ENCODE measurements around the gene ZBTB44.
"Not testable (repeated sequence)": the region's sequence is repeated elsewhere in the genome, so short reads cannot be mapped to it uniquely, and the experiment has no call there.

Gene ZBTB44

GRCh38 chr11:130199792-130200191 lies 114.9 kb downstream of the ZBTB44 start:
- DNase-seq (ENCODE audit: low read depth in 2 of 2), result no peak

DNA sequence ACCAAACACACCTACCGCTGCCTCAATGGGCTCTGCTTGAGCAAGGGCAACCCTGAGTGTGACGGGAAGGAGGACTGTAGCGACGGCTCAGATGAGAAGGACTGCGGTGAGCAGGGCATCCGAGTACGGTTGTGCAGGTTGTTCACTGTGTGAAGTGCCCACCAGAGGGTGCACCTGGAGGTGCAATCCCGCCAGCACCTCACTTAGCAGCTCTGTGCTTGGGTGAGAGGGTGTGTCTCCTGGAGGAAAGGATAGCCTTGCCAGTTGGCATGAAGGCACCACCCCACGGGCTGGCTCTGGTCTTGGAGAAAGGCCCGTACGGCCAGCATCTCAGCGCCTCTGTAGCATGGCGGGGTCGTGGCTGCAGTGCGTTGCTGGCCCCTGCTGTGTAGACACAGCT lies 115.8 kb downstream of the ZBTB44 start:
- no peak for DNase-seq (ENCODE audit: low read depth in 2 of 2)

DNA sequence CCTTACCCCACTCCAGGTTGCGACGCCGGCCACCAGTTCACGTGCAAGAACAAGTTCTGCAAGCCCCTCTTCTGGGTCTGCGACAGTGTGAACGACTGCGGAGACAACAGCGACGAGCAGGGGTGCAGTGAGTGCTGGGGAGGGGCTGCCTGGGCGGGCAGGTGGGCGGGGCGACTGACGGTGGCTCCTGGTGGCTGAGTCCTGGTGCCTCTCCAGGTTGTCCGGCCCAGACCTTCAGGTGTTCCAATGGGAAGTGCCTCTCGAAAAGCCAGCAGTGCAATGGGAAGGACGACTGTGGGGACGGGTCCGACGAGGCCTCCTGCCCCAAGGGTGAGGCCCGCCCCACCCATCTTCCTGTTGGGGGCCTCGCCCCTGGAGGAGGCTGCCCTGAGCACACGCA lies 116.4 kb downstream of the ZBTB44 start:
- no peak for DNase-seq (ENCODE audit: low read depth in 2 of 2)

GRCh38 chr11:130197386-130198035 lies 117.2 kb downstream of the ZBTB44 start:
- no peak for DNase-seq (ENCODE audit: low read depth in 2 of 2)

DNA sequence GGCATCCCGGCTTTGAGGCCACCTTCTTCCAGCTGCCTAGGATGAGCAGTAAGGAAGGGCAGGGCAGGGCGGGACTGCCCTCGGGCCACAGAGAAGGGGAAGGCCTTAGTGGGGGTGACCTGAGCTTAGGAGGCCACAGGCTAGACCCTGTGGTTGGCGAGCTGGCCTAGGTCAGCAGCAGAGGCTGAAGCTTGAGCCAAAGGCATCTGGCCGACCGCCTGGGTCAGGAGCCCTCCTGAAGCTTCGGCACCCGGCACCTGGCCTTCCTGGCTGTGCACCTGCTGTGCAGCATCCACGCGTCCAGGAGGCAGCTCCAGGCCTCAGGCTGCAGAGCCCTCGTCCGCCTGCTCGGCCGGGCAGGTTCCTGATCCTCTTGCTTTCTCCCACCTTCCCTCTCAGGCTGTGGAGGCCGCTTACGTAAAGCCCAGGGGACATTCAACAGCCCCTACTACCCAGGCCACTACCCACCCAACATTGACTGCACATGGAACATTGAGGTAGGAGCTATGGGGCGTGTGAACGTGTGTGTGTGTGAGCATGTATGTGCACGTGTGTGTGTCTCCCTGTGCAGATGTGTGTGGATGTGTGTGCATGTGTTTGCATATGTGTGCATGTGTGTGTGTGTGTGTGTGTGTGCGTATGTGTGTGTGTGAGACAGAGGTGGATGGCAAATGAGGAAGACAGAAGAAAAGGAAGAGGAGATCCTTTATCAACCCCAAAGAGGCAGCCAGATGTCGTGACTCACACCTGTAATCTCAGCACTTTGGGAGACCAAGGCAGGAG lies 120.3 kb downstream of the ZBTB44 start:
- DNase-seq (ENCODE audit: low read depth in 2 of 2), result no peak

DNA sequence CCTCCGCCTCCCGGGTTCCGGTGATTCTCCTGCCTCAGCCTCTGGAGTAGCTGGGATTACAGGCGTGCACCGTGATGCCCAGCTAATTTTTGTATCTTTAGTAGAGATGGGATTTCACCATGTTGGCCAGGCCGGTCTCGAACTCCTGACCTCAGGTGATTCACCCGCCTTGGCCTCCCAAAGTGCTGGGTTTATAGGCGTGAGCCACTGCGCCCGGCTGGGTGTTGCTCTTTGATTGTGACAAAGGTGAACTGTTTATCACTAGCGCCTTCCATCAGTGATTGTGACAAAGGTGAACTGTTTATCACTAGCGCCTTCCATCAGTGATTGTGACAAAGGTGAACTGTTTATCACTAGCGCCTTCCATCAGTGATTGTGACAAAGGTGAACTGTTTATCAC lies 121.2 kb downstream of the ZBTB44 start:
- not testable (repeated sequence) for DNase-seq (ENCODE audit: low read depth in 2 of 2)

- no peak for DNase-seq (ENCODE audit: low read depth in 2 of 2)
Observed at GRCh38 chr11:130192845-130193267, 121.9 kb downstream of the ZBTB44 start.

DNA sequence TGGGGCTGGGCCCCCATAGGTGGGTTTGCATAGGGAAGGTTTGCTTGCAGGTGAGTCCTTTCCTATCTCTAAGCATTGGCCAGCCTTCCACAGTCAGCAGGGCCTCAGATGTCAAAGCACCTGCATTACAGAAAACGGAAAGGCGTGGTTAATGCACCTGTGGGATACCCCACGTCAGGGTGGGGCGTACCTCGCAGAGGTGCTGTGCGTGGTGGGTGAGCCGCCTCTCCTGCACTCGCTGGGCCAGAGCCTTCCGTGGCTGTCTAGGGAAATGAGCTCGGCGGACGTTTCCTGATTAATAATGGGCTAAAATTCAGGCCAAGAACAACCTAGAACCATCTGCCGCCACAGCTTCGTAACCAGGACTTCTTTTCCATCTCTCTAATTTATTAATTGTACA lies 122.8 kb downstream of the ZBTB44 start:
- DNase-seq (ENCODE audit: low read depth in 2 of 2), result no peak

DNA sequence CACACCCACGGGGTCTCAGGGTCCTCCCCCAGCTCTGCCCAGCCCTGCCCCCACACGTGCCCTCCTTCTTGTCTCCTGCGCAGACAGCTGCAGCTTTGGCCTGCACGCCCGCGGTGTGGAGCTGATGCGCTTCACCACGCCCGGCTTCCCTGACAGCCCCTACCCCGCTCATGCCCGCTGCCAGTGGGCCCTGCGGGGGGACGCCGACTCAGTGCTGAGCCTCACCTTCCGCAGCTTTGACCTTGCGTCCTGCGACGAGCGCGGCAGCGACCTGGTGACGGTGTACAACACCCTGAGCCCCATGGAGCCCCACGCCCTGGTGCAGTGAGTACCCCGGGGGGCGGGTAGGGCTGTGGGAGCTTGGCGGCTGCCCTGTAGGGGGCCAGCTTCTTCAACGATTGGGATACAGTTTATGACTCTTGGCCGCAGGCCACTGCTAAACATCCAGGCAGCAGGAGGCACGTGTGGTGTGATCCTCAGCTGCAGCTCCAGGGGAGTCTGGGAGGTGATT lies 124.3 kb downstream of the ZBTB44 start:
- no peak for DNase-seq (ENCODE audit: low read depth in 2 of 2)

DNA sequence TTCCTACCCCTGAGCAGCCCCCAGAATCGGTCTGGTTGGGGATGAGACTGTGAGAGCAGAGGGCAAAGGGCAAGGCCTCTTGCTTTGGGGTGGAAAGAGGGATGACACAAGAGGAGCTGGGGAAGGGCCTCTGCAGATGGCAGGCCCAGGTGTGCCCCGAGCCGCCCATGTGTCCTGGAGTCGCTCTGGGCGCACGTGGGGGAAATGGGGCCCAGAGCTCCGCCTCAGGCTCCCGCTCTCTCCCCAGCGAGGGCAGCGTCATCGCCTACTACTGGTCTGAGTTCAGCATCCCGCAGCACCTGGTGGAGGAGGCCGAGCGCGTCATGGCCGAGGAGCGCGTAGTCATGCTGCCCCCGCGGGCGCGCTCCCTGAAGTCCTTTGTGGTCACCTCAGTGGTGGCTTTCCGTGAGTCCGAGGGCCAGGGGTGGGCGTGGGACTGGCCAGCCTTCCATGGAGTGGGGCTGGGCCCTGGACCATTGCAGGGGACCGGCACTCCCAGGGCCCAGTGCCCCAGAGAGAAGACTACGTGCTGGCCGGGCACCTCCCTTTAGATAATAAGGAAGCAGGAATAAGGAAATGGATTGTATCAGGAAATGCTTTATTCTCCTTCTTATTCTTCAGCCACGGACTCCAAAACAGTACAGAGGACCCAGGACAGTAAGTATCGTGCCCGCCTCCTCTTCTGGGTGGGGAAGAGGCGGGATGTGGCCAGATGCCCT lies 125.1 kb downstream of the ZBTB44 start:
- DNase-seq (ENCODE audit: low read depth in 2 of 2), result no peak

- no peak for DNase-seq (ENCODE audit: low read depth in 2 of 2)
Observed at GRCh38 chr11:130188585-130189347, 126.0 kb downstream of the ZBTB44 start.

GRCh38 chr11:130188047-130188446 lies 126.7 kb downstream of the ZBTB44 start:
- no peak for DNase-seq (ENCODE audit: low read depth in 2 of 2)

- DNase-seq (ENCODE audit: low read depth in 2 of 2), result no peak
Observed at GRCh38 chr11:130187096-130187495, 127.6 kb downstream of the ZBTB44 start.

DNA sequence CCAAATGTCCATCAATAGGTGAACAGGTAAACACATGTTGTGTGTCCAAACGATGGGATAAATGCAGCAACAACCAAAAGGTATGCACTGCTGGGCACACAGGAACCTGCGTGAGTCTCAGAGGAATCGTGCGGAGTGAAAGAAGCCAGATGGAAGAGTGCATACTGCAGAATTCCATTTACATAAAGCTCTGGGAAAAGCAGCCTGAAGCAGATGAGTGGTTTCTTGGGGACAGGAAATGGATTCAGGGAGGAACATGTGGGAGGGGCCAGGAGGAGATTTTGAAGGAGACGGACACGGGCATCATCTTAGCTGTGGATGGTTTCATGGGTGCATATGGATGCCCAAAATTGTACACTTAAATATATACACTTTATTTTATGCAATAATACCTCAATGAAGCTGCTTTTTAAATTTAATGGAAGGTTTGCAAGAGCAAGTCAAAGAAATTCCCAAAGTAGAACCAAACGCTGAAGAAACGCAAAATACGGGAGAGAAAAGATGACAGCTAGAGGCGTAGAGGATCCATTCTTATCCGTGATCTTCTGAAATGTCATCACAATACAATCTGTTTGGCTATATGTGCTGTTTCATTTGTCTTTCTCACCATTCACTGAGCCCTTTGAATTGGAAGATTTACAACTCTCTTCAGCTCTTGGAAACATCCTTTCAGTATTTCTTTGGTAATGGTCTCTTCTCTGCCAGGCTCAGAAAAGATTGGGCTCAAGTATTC lies 130.7 kb downstream of the ZBTB44 start:
- no peak for DNase-seq (ENCODE audit: low read depth in 2 of 2)

- no peak for DNase-seq (ENCODE audit: low read depth in 2 of 2)
Observed at GRCh38 chr11:130181295-130182272, 133.1 kb downstream of the ZBTB44 start.

GRCh38 chr11:130180896-130181294 lies 133.8 kb downstream of the ZBTB44 start:
- no peak for DNase-seq (ENCODE audit: low read depth in 2 of 2)

DNA sequence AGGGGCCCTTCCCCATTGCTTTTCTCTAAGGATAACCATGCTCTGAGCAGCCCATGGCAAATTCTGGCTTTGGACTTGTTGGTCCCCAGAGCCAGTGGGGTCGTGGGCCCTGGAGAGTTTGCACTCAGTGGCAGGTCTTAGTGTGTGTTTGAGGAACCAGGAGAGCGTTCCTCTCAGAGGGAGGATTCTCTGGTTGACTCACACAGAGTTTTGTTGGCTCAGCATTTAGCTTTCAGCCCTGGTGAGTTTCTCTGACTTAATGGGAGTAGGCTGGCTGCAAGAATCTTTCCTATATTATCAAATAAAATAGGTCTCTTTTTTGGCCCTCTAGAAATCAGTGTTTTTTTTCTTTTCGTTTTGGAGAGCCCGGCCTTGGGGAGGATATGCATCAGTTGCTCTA lies 134.2 kb downstream of the ZBTB44 start:
- DNase-seq (ENCODE audit: low read depth in 2 of 2), result no peak

GRCh38 chr11:130179396-130180306 lies 135.1 kb downstream of the ZBTB44 start:
- no peak for DNase-seq (ENCODE audit: low read depth in 2 of 2)

All from stimulated activated CD8-positive, alpha-beta memory T cell treated with anti-CD3 and anti-CD28 coated beads, Interleukin-15, amount 100 ng/mL, for 4 hours (primary cell).